ENCODE data around the gene TMSB10. TPM values are rescaled to one million over a fixed set of nuclear protein-coding genes. Genes with fewer than 3 reads are reported as not detected.

The TMSB10 gene
- total RNA-seq, 1 experiment from 2014 or later = 869 TPM

- Mint-ChIP-seq H3K27ac (no peak overlapping the region; the same call in 1 of the 2 replicates), H3K27me3 (ENCODE audit: low read depth) (peaks cover 12% of the 10 kb centered on the region), H3K9me3 (0 out of 2 replicates have a peak, but pooled peaks cover 3% of the 10 kb centered on the region), H3K4me1 (peaks cover 33% of the 10 kb centered on the region), H3K36me3 (no peaks in the 10 kb centered on the region), H3K4me3 (no peak overlapping the region)
- TF ChIP-seq ZNF423 (CRISPR knock-in tag; IDR thresholded peaks at IDR 0.05) (no peak), ATF3 (CRISPR knock-in tag; conservative IDR thresholded peaks at IDR 0.05) (no peak), IRF2 (CRISPR knock-in tag; IDR thresholded peaks at IDR 0.05; ENCODE audit: borderline replicate concordance, low read depth) (no peak), NFE2L1 (CRISPR knock-in tag; IDR thresholded peaks at IDR 0.05) (no peak), E2F4 (CRISPR knock-in tag; IDR thresholded peaks at IDR 0.05; ENCODE audit: borderline replicate concordance, low read depth) (no peak), HMGXB4 (CRISPR knock-in tag; IDR thresholded peaks at IDR 0.05) (no peak), SMAD3 (CRISPR knock-in tag; IDR thresholded peaks at IDR 0.05; ENCODE audit: borderline replicate concordance) (no peak), ZNF416 (CRISPR knock-in tag; IDR thresholded peaks at IDR 0.05) (no peak), TP53 (CRISPR knock-in tag; IDR thresholded peaks at IDR 0.05) (no peak), NFATC4 (CRISPR knock-in tag; IDR thresholded peaks at IDR 0.05) (no peak)
- ChIA-PET CTCF (no interaction called here), POLR2A (interaction anchor here (2.4 kb wide), 1 partner anchor 43 kb away, joined by 13 read pairs; the partner anchor contains the start of gene KCMF1)
- DNase-seq (ENCODE audit: low spot score) (no peak), ATAC-seq (no peak)
Measured at GRCh38 chr2:84927275-84927627, 21.8 kb downstream of the TMSB10 start.

- CTCF ChIA-PET = interaction anchor here (0.6 kb wide), 1 partner anchor 10 kb away, joined by 8 read pairs; no protein-coding TSS in a partner anchor
- Mint-ChIP-seq H3K4me3 (no peak overlapping the region), H3K9me3 (no peaks in the 10 kb centered on the region), H3K4me1 (peaks cover 19% of the 10 kb centered on the region), H3K36me3 (no peaks in the 10 kb centered on the region), H3K27me3 (ENCODE audit: low read depth) (peaks cover 5% of the 10 kb centered on the region), H3K27ac (peak overlapping the region; percentile 27; the same call in 1 of the 2 replicates)
- POLR2A ChIA-PET = no interaction called here
- TF ChIP-seq IRF2 (CRISPR knock-in tag; IDR thresholded peaks at IDR 0.05; ENCODE audit: borderline replicate concordance, low read depth) = no peak
- TF ChIP-seq JUN (CRISPR knock-in tag; IDR thresholded peaks at IDR 0.05) = no peak
- no peak for TF ChIP-seq USF2 (CRISPR knock-in tag; IDR thresholded peaks at IDR 0.05)
- no peak for TF ChIP-seq JAZF1 (CRISPR knock-in tag; IDR thresholded peaks at IDR 0.05)
- TF ChIP-seq PRRX2 (CRISPR knock-in tag; IDR thresholded peaks at IDR 0.05) = no peak
- TF ChIP-seq E2F4 (CRISPR knock-in tag; IDR thresholded peaks at IDR 0.05; ENCODE audit: borderline replicate concordance, low read depth) = no peak
- no peak for TF ChIP-seq FOXK1 (CRISPR knock-in tag; IDR thresholded peaks at IDR 0.05)
- ATAC-seq (no peak), DNase-seq (ENCODE audit: low spot score) (no peak)
Measured at GRCh38 chr2:84931384-84931821, 25.9 kb downstream of the TMSB10 start.

GRCh38 chr2:84938194-84938879 is 32.9 kb downstream of the TMSB10 start:
- Mint-ChIP-seq H3K9me3 (no peaks in the 10 kb centered on the region), H3K27me3 (ENCODE audit: low read depth) (no peaks in the 10 kb centered on the region; the same call in 1 of the 2 replicates), H3K27ac (no peak overlapping the region), H3K36me3 (no peaks in the 10 kb centered on the region), H3K4me1 (peaks cover 23% of the 10 kb centered on the region), H3K4me3 (no peak overlapping the region)
- DNase-seq (ENCODE audit: low spot score) (no peak), ATAC-seq (no peak)
- ChIA-PET CTCF (interaction anchor here (1.5 to 4.9 kb wide), 2 partner anchors 9 to 12 kb away, joined by 4 to 39 read pairs; no protein-coding TSS in a partner anchor), POLR2A (interaction anchor here (0.6 to 2.4 kb wide), 2 partner anchors 12 to 20 kb away, joined by 7 to 10 read pairs; no protein-coding TSS in a partner anchor)
- no peak for TF ChIP-seq JUN (CRISPR knock-in tag; IDR thresholded peaks at IDR 0.05)
- TF ChIP-seq ZNF396 (CRISPR knock-in tag; IDR thresholded peaks at IDR 0.05; ENCODE audit: borderline replicate concordance) = no peak
- TF ChIP-seq ERG (CRISPR knock-in tag; IDR thresholded peaks at IDR 0.05) = no peak
- TF ChIP-seq OVOL2 (CRISPR knock-in tag; IDR thresholded peaks at IDR 0.05; ENCODE audit: borderline replicate concordance) = no peak
- no peak for TF ChIP-seq E2F4 (CRISPR knock-in tag; IDR thresholded peaks at IDR 0.05; ENCODE audit: borderline replicate concordance, low read depth)
- TF ChIP-seq ZNF121 (CRISPR knock-in tag; IDR thresholded peaks at IDR 0.05) = no peak
- TF ChIP-seq ZNF671 (CRISPR knock-in tag; IDR thresholded peaks at IDR 0.05) = no peak
